Cardiac fibroblast (primary cell): Measurements from ENCODE around the gene GNAZ.

ENCODE experiments used
- DNase-seq, 2 donors: peaks; one replicate each; pipeline versions ENCODE4 v3.0.0 to v3.0.0-alpha.2; 2010; ENCODE audit warnings: low read depth in 2 of 2
- H3K4me3 ChIP-seq, 2 donors: replicated peaks in 1 of 2; 1 replicate in 1 of 2; 2 replicates in 1 of 2; pipeline ENCODE4 v1.5.1; 2011; ENCODE audit warnings: low read depth in 2 of 2, low read length in 2 of 2, mild to moderate bottlenecking in 2 of 2, moderate library complexity in 1 of 2
- TF ChIP-seq, protein P1 (sequence below): IDR thresholded peaks from one replicate; pipeline ENCODE4 v1.5.1; 2011; ENCODE audit warnings: low read depth, mild to moderate bottlenecking, low read length, inconsistent platforms

The GNAZ gene

DNA sequence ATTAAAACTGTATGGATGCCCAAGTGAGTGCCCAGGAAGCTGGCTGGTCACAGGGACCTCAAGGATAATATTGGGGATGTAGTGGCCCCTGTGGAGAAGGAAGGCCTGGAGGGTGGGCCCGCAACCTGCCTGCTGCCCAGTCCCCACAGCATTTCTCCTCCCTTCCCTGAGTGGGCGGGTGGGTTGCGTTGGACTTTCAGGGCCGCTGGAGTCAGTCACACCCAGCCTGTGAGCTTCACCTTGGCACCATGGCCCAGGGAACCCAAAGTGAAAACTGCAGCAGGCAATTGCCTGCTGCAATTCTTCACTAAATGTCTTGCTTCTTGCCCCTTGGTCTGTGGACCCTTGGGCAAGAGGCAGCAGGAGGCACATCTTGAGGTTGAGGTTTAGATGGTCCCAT, 4.7 kb downstream of the GNAZ start:
- no peak for DNase-seq
- TF ChIP-seq, protein P1, sequence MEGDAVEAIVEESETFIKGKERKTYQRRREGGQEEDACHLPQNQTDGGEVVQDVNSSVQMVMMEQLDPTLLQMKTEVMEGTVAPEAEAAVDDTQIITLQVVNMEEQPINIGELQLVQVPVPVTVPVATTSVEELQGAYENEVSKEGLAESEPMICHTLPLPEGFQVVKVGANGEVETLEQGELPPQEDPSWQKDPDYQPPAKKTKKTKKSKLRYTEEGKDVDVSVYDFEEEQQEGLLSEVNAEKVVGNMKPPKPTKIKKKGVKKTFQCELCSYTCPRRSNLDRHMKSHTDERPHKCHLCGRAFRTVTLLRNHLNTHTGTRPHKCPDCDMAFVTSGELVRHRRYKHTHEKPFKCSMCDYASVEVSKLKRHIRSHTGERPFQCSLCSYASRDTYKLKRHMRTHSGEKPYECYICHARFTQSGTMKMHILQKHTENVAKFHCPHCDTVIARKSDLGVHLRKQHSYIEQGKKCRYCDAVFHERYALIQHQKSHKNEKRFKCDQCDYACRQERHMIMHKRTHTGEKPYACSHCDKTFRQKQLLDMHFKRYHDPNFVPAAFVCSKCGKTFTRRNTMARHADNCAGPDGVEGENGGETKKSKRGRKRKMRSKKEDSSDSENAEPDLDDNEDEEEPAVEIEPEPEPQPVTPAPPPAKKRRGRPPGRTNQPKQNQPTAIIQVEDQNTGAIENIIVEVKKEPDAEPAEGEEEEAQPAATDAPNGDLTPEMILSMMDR, result no peak
- no peak overlapping the region for H3K4me3 ChIP-seq

DNA sequence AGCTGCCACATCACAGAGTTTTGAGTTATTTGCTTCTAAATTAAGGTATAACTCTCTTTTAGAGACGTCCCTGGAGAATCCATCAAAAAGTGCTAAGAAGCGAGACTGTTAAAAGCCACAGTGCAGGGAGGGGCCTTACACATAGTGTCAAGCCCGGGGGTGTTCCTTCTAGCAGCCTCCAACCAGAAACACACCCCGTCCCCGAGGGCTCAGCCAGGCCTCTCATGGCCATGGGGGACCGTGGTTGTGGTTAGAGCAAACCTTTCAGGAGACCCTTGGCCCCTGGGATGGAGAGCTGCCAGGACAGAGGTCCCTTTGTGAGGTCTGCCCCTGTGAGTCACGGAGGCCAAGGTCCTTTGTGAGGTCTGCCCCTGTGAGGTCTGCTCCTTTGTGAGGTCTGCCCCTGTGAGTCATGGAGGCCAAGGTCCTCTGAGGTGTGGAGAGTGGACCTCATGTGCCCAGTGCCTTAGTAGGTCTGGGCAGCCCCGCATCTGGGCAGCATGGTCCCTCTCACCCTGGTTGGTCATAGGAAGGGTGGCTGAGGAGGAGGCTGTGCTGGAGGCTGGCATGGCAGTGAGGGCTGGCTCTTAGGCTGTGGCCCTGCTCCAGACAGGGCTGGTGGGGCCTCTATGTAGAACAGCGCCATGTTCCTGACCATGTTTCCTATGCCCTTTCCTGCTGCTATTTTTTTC, 5.4 kb downstream of the GNAZ start:
- DNase-seq, result no peak
- H3K4me3 ChIP-seq, result no peak overlapping the region
- TF ChIP-seq, protein P1, result no peak

DNA sequence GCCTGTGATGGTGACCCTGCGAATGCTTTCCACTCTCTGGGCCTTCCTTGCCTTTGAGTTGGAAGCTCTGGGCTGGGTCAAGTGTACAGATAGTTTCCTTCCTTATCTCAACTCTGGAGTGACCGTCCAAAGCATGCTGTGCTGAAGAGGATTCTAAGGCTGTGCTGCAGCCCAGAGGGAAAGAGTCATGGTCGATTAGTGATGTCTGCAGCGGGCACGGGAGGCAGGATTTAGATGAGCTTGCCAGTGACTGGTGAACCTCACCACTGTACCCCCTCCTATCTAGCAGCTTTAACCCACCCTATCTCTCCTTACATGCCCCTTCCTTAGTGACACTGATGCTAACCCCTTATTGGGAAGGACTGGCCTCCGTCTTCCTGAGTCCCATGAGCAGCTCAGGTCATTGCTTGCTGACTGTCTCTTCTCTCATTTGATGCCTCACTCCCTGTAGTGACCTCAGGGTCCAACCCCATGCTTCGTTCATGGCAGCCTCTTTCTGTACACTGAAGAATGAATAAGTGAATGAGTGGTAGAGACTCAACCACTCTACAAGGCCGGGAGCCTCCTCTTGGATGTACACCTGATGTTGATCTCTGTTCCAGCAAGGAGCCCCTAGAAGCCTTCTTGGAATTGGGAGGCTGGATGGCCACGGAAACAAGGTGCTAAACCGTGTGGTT, 6.7 kb downstream of the GNAZ start:
- TF ChIP-seq, protein P1, result no peak
- no peak overlapping the region for H3K4me3 ChIP-seq
- no peak for DNase-seq

DNA sequence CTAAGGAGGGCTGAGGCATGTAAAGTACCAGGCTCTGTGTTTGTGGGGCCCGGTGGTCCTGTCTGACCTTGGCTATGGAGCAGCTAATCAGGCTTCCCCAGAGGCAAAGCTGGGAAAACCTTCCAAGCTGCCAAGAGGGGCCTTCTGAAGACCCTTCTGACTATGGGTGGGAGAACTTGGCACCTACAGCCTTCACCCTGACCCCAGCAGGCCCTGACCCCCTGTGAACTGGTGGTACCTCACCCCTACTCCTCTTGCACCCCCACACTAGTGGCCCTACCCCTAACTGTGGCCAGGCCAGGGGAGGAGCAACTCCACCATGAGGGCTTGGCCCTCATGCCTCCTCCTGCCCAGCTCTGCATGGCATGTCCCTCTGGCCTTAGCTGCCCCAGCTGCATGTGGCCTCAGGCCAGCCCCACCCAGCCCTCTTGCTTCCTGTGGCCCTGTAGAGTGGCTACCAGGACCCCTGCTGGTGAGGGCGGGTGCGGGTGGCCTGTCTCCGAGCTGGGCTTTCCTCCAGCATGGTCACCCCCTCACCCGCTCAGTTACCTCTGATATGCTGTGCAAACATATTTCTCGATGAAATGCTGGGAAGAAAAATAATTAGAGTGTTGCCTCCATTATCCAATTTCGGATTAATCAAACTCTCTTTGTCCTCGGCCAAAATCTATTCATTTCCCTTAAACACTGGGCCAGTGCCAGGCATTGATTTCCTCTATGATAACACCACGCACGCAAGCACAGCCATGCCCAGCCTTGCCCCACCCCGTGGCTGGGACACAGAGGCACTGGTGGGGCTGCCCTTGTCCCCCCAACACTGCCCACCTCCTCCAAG, 7.5 kb downstream of the GNAZ start:
- H3K4me3 ChIP-seq, result no peak overlapping the region
- DNase-seq, result no peak
- TF ChIP-seq, protein P1, result no peak

DNA sequence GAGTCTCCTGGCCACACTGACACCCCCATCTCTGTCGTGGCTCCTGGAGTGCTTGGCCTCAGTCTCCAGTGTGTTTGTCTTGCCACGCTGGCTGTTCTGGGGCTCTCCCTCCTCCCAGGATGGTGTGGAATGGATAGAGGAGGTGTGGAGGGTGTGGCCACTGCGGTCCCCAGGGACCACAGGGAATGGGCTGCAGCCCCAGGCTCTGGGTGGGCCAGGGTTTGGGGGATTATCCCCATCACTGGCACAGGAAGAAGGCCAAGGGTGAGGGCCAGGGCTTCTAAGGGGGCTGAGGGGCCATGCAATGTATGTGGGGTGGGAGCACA, 8.1 kb downstream of the GNAZ start:
- DNase-seq, result no peak
- no peak overlapping the region for H3K4me3 ChIP-seq
- TF ChIP-seq, protein P1, result no peak

DNA sequence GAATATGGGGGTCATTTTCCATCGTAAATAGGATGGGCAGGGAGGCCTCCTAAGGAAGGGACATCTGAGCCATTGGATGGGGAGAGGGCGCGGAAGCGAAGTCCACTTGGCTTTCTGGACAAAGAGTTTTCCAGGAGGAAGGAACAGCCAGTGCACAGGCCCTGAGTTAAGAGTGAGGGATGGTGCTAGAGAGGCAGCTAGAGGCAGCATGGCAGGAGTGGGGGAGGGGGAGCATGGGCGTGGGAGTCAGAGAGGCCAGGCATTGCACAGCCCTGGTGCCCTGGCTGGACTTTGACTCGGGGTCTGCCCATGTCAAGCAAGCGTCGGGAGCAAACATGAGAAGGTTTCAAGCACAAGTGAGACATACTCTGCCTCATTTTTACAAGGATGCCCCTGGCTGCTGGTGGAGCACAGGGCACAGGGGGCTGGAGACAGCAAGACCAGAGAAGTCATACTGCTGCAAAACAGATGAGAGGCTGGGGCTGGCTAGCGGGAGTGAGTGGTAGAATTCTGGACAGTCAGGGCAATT, 9.0 kb downstream of the GNAZ start:
- no peak overlapping the region for H3K4me3 ChIP-seq
- TF ChIP-seq, protein P1, result no peak
- DNase-seq, result no peak
